Ramos (cell line): ENCODE data around the gene RNF115.
"Not testable (repeated sequence)": the region's sequence is repeated elsewhere in the genome, so short reads cannot be mapped to it uniquely, and the experiment has no call there.

Experiments used
- in situ Hi-C: fragments of 300-500 bp; cut with MboI; formaldehyde crosslinking; loops from one replicate; pipeline ENCODE4 v1.14.3; 2022; ENCODE audit warnings: low sequenced_read_pairs; ENCODE audit not compliant: unreplicated experiment

The RNF115 gene

GRCh38 chr1:145782272-145783099 is 41.4 kb downstream of the RNF115 start:
- in situ Hi-C loops, result no loop called here

GRCh38 chr1:145778146-145778540 is 45.8 kb downstream of the RNF115 start:
- in situ Hi-C loops, result no loop called here

GRCh38 chr1:145777357-145778145 is 46.3 kb downstream of the RNF115 start:
- in situ Hi-C loops, result no loop called here

- in situ Hi-C loops, result no loop called here
Measured at GRCh38 chr1:145773423-145773822, 50.5 kb downstream of the RNF115 start.

- in situ Hi-C loops, result no loop called here
Measured at GRCh38 chr1:145771056-145771455, 52.8 kb downstream of the RNF115 start.

GRCh38 chr1:145768004-145768403 is 55.9 kb downstream of the RNF115 start:
- in situ Hi-C loops, result not testable (repeated sequence)

- in situ Hi-C loops, result not testable (repeated sequence)
Measured at GRCh38 chr1:145766926-145767325, 57.0 kb downstream of the RNF115 start.

- in situ Hi-C loops, result not testable (repeated sequence)
Measured at GRCh38 chr1:145765585-145766360, 58.1 kb downstream of the RNF115 start.

- in situ Hi-C loops, result not testable (repeated sequence)
Measured at GRCh38 chr1:145765127-145765526, 58.8 kb downstream of the RNF115 start.

- in situ Hi-C loops, result not testable (repeated sequence)
Measured at GRCh38 chr1:145764231-145764940, 59.5 kb downstream of the RNF115 start.

- in situ Hi-C loops, result not testable (repeated sequence)
Measured at GRCh38 chr1:145762001-145762400, 61.9 kb downstream of the RNF115 start.

- in situ Hi-C loops, result not testable (repeated sequence)
Measured at GRCh38 chr1:145761498-145761897, 62.4 kb downstream of the RNF115 start.

GRCh38 chr1:145760395-145760949 is 63.4 kb downstream of the RNF115 start:
- in situ Hi-C loops, result not testable (repeated sequence)

GRCh38 chr1:145759721-145760120 is 64.2 kb downstream of the RNF115 start:
- in situ Hi-C loops, result no loop called here

- in situ Hi-C loops, result no loop called here
Measured at GRCh38 chr1:145758575-145758974, 65.3 kb downstream of the RNF115 start.

- in situ Hi-C loops, result no loop called here
Measured at GRCh38 chr1:145758116-145758515, 65.8 kb downstream of the RNF115 start.

- in situ Hi-C loops, result no loop called here
Measured at GRCh38 chr1:145757420-145757819, 66.5 kb downstream of the RNF115 start.

GRCh38 chr1:145751491-145752037 is 72.3 kb downstream of the RNF115 start:
- in situ Hi-C loops, result no loop called here

- in situ Hi-C loops, result no loop called here
Measured at GRCh38 chr1:145750426-145750825, 73.5 kb downstream of the RNF115 start.
